Stromal cell of bone marrow (primary cell): Measurements from ENCODE around the gene CFAP74.
"Not testable (repeated sequence)": the region's sequence is repeated elsewhere in the genome, so short reads cannot be mapped to it uniquely, and the experiment has no call there.

ENCODE experiments used
- DNase-seq: peaks from one replicate; pipeline ENCODE4 v3.0.0-alpha.2; 2012; ENCODE audit warnings: low read depth

CFAP74 gene

DNA sequence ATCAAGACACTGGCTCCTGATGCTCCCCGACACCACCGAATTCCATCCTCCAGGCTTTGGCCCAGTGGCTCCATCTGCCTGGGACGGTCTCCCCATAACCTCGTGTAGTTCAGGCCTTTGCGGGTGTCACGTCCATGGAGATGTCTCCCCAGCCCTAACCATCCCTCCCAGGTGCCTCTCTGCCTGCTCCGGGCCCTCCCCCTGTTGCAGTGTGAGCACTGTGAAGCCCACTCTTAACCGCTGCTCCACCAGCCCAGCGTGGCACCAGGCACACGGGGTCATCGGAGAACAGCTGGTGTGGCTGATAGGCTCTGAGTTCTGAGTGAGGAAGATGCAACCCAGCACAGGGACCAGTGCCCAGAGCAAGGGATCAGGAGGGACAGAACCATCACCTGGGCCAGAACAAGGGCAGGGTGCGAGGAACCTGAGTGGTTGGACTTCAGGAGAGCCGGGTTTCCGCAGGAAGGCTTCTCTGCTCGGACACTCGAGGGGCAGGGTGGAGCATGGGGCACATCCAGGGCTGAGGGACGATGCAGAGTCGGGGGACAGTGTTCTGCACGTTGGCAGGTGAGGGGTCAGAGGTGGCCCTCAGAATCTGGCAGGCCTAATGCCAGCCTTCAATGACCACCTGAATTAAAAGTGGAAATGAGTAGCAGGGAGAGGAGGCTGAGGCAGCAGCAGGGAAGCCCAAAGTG, 110.1 kb downstream of the CFAP74 start:
- no peak for DNase-seq

DNA sequence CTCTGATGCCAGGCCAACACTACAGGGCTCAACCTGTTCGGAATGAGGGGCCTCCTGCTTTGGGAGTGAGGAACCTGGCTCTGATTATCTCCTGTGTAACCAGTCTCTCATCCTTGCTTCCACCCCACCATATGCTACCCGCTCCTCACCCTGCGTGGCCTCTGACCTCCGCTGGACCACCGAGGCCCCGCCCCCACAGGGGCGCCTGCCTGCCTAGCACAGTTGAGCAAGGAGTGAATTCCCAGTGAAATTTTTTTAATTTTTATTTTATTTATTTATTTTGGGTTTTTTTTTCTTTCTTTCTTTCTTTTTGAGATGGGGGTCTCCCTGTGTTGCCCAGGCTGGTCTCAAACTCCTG, 110.8 kb downstream of the CFAP74 start:
- DNase-seq: no peak

GRCh38 chr1:1892079-1892762, 111.4 kb downstream of the CFAP74 start:
- DNase-seq: no peak

DNA sequence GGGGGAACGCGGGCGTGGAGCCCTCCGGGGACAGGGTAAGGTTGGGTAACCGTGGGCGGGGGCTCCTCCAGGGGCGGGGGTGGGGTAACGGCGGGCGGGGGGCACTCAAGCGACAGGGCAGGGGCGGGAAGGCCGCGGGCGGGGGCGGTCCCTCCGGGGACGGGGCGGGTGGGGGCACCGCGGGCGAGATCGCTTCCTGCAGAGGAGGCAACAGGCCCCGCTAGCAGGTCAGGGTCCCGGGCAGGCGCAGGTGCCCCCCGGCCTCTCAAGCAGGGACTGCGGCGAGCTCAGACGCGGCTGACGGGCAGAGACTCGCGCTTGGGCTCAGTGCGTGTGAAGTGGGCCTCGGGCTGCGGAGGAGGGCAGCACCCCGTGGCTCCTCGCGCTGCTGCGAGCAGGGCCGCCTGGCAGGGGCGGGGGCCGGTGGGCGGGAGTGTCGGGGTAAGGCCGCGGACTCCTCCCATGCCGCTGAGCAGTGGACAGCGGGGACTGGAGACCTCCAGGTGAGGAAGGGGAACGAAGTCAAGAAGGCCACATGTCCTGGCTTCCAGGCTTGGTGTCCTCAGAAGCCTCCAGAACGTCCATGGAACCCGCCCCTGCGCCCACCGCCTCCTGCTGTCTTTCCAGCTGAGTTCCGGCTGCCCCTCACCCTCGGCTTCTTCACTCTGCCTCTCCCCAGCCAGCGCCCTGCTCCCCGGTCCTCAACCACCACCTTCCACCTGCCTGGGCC, 112.1 kb downstream of the CFAP74 start:
- DNase-seq: no peak

- DNase-seq: peak; percentile 77
Observed at GRCh38 chr1:1890506-1891348, 112.9 kb downstream of the CFAP74 start, which contains the start of gene GNB1. GNB1 (minus strand) TSS chr1:1891087; CDS start chr1:1825453, 65,634 bp downstream.

- DNase-seq: no peak
Observed at GRCh38 chr1:1889847-1890505, 113.6 kb downstream of the CFAP74 start.

- DNase-seq: no peak
Observed at GRCh38 chr1:1889090-1889750, 114.4 kb downstream of the CFAP74 start.

- DNase-seq: not testable (repeated sequence)
Observed at GRCh38 chr1:1883890-1884289, 119.7 kb downstream of the CFAP74 start.

DNA sequence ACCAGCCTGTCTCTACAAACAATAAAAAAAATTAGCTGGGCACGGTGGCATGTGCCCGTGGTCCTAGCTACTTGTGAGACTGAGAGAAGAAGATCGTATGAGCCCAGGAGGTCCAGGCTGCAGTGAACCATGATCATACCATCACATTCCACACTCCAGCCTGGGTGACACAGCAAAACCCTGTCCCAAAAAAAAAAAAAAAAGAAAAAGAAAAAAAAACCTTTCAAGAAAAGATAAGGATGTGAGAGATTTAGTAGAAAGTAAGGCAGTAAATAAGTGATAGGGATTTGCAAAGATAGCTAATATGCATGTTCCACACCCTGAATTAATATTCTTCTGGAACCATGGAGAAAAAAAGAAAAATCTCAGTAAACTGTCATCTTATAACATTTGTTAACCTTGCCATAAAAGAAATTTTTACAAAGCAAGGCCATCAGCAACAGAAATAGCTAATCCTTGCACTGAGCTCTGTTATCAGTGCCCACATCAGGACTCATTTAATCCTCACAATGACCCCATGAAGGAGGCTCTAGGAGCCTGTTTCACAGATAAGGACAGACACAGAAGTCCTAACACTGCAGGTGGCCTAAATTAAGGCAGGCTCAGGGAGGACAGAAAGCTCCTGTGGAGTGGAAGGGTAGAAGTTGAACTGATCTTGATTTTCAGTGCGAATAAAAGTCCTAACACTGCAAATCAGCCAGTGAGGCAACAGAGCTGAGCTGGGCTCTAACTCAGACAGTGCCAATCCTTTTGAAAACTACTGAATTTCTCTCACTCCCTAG, 120.3 kb downstream of the CFAP74 start:
- DNase-seq: no peak

DNA sequence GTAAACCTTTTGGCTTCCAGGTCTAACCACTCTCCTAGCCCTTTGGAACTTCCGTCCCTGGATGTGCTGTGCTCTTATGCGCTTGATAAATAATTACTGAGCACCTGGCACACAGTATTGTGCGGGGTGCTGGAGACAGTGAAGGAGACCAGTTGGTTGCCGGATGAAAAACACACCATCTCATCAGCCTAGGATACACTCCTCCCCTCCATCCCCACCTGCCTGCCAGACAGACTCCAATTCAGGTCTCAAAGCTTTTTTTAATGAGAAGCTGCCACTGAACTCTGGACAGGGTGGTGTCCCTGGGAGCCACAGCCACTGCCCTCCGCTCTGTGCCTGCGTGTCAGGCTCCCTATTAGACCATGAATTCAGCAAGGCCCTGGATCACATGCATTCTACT, 121.9 kb downstream of the CFAP74 start:
- DNase-seq: no peak

DNA sequence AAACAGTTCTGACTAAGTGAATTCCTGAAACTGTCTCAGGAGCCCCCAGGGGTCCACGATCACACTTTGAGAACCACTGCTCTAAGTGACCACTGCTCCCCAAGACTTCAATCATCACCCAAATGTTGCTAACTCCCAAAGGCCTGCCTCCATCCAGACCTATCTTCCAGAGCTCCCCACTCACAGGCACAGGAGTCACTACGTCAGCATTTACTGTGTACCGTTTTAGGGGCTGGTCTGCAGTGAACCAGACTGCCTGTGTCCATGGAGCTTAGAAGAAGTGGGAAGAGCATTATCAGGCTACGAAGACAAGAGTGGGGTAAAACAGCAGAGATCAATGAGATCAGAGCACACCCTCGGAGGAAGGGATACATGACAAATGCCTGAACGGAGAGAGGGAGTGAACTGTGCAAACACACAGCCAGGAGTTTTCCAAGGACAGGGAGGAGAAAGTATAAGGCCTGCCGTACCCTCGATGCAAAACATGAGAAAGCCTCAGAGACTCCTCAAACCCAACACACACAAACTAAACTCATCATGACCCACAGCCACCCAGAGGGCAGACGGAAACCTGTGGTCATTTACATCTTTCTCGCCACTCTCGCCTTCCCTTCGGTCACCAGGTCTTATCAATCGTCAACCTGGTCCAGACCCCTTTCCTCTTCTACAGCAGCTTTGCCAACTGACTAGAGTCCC, 122.8 kb downstream of the CFAP74 start:
- DNase-seq: no peak

- no peak for DNase-seq
Observed at GRCh38 chr1:1879942-1880341, 123.6 kb downstream of the CFAP74 start.

DNA sequence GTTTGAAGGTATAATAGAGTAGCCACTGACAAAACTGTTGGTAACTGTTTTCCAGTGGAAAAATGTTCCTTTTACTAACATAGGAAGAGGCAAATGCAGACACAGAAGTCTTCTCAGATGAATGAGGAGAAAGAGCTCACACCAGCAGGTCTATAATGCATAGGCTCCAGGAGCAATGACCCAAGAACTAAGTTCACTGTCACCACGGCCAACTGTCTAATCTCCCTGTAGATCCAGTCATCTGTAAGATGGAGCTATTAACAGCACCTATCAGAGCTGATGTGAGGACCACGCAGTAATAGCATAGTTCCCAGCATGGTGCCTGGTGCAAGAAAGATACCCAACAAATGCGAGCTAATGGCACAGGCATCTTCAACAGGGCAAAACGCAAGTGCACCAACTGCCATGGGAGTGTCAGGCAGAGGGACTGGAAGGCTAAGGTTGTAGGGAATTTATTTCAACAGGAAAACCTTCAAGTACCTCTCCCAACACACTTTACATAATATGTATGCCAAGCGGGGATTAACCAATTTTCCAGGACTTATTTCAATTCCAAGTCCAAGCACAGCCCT, 125.6 kb downstream of the CFAP74 start:
- DNase-seq: no peak

DNA sequence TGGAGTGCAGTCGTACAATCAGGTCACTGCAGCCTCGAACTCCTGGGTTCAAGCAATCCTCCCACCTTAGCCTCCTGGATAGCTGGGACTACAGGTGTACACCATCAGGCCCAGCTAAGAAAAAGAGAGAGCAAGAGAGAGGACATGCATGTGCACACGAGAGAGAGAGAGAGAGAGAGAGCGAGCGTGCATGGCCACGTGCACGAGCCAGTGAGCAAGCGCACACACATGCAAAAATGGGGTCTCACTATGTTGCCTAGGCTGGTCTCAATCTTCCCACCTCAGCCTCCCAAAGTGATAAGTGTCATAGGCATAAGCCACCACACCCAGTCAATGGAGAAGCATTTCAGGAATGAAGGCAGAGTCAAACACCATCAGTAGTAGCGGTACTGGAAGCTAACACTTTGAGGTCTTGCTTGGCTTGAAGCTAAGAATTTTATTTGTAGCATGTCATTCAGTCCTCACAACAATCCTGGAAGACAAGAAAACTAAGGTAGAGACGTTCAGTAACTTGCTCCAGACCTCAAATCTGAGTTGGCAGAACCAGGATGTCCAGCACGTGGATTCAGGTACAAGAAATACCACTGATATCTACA, 127.2 kb downstream of the CFAP74 start:
- DNase-seq: no peak

- no peak for DNase-seq
Observed at GRCh38 chr1:1875932-1876331, 127.7 kb downstream of the CFAP74 start.

DNA sequence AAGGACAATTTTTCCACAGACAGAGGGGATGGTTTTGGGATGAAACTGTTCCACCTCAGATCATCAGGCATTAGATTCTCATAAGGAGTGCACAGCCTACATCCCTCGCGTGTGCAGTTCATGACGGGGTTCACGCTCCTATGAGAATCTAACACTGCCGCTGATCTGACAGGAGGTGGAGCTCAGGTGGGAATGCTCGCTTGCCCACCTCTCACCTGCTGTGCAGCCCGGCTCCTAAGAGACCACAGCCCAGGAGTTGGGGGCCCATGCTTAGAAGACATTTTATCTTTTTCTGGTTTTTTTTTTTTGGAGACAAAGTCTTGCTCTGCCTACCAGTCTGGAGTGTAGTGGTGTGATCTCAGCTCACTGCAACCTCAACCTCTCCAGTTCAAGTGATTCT, 128.7 kb downstream of the CFAP74 start:
- no peak for DNase-seq

- DNase-seq: no peak
Observed at GRCh38 chr1:1873186-1873585, 130.4 kb downstream of the CFAP74 start.

- DNase-seq: no peak
Observed at GRCh38 chr1:1872329-1872994, 131.1 kb downstream of the CFAP74 start.
